HepG2 (cell line): ENCODE results near the gene FGL2. TPM values are rescaled to one million over a fixed set of nuclear protein-coding genes. Genes with fewer than 3 reads are reported as not detected.

ENCODE experiments used
- ATAC-seq: fragments of 200-7000 bp; cut with Tn5 transposase; 3 replicates; pipeline ENCODE4 v1.9.1; 2020; ENCODE audit warnings: mild to moderate bottlenecking, moderate library complexity
- Bru-seq: library from RNA; stranded (reverse); fragments of 400-500 nt; gene quantifications from one replicate; lab custom pipeline; 2021; lab: Mats Ljungman, UMichigan
- BruChase-seq, 2 experiments: library from RNA; stranded (reverse); fragments of 400-500 nt; gene quantifications; one replicate each; lab custom pipeline; 2021; lab: Mats Ljungman, UMichigan
- BruUV-seq: library from RNA; stranded (reverse); fragments of 400-500 nt; replicated peaks from 2 replicates; lab custom pipeline; 2021; lab: Mats Ljungman, UMichigan
- CTCF ChIA-PET: fragments of 300-600 bp; formaldehyde crosslinking; extraction: SDS; loops from one replicate; lab custom pipeline; 2021; ENCODE audit warnings: low total read pairs, inconsistent platforms, low intra/inter-chr PET ratio; lab: Yijun Ruan, JAX
- POLR2A ChIA-PET: fragments of 350-600 bp; sonication (Branson Sonifier 250); formaldehyde crosslinking; loops from one replicate; lab custom pipeline; 2020; ENCODE audit warnings: antibody characterized with exemption, inconsistent platforms; lab: Yijun Ruan, JAX
- DNase-seq: peaks from one replicate; pipeline ENCODE4 v3.0.0-alpha.2; 2015; ENCODE audit warnings: low spot score
- FAIRE-seq: peaks from 3 replicates; lab custom pipeline; 2011; peaks lifted over from hg19 to GRCh38; lab: Jason Lieb, UNC
- H2AFZ ChIP-seq: one replicate; pipeline ENCODE4 v1.6.1; 2011; ENCODE audit warnings: low read length, inconsistent platforms
- H3K27ac ChIP-seq: fragments of 300-600 bp; 3 replicates; pipeline ENCODE4 v1.8.0; 2011; ENCODE audit warnings: mixed run types, mild to moderate bottlenecking, mixed read lengths, low read length, inconsistent platforms; ENCODE audit not compliant: insufficient read depth; ENCODE audit errors: extremely low read length
- H3K27me3 ChIP-seq, 2 experiments: fragments of 200-600 bp in 1 of 2; 2 replicates in 1 of 2; 3 replicates in 1 of 2; pipeline versions ENCODE4 v1.6.0 to v1.8.0; 2011; ENCODE audit warnings: low read length in 2 of 2, mild to moderate bottlenecking in 2 of 2, moderate library complexity in 2 of 2, inconsistent platforms in 1 of 2; ENCODE audit not compliant: insufficient read depth in 2 of 2, control insufficient read depth in 1 of 2
- H3K36me3 ChIP-seq, 2 experiments: fragments of 200-600 bp in 1 of 2; replicated peaks in 1 of 2; 2 replicates in 1 of 2; 3 replicates in 1 of 2; pipeline versions ENCODE4 v1.5.1 to v1.8.0; 2011; ENCODE audit warnings: low read length in 2 of 2, inconsistent platforms in 1 of 2; ENCODE audit not compliant: insufficient read depth in 2 of 2, control insufficient read depth in 1 of 2
- H3K4me1 ChIP-seq: 2 replicates; pipeline ENCODE4 v1.5.1; 2012; ENCODE audit warnings: low read length, inconsistent platforms; ENCODE audit not compliant: insufficient read depth
- H3K4me2 ChIP-seq: 2 replicates; pipeline ENCODE4 v1.6.0; 2011; ENCODE audit warnings: low read depth, low read length, inconsistent platforms
- H3K4me3 ChIP-seq, 3 experiments: fragments of 200-600 bp in 1 of 3; sonication (generic), shearing (Covaris generic) in 1 of 3; replicated peaks in 1 of 3; 2 replicates each; pipeline ENCODE4 v1.5.1; 2011 to 2016; ENCODE audit warnings: low read length in 3 of 3, inconsistent platforms in 2 of 3, low read depth in 2 of 3, mild to moderate bottlenecking in 2 of 3, control low read depth in 1 of 3, mixed read lengths in 1 of 3; ENCODE audit not compliant: insufficient read depth in 1 of 3
- H3K79me2 ChIP-seq: one replicate; pipeline ENCODE4 v1.6.1; 2011; ENCODE audit warnings: low read length, inconsistent platforms; ENCODE audit not compliant: insufficient read depth
- H3K9ac ChIP-seq: 2 replicates; pipeline ENCODE4 v1.6.0; 2011; ENCODE audit warnings: mild to moderate bottlenecking, low read depth, low read length, inconsistent platforms; ENCODE audit not compliant: insufficient read depth
- H3K9me3 ChIP-seq: 2 replicates; pipeline ENCODE4 v1.5.1; 2012; ENCODE audit warnings: mild to moderate bottlenecking, low read length
- H4K20me1 ChIP-seq: 2 replicates; pipeline ENCODE4 v1.6.0; 2011; ENCODE audit warnings: inconsistent platforms, mild to moderate bottlenecking, low read length, moderate library complexity; ENCODE audit not compliant: insufficient read depth
- CHD2 ChIP-seq: IDR thresholded peaks from 2 replicates; pipeline ENCODE4 v1.6.1; 2011; ENCODE audit warnings: low read depth, low read length, improper control_type of control experiment
- HHEX ChIP-seq: IDR thresholded peaks from 2 replicates; pipeline ENCODE4 v1.6.1; 2016; ENCODE audit warnings: control low read depth
- HIVEP1 ChIP-seq: sonication (generic); formaldehyde crosslinking; IDR thresholded peaks from 2 replicates; pipeline ENCODE4 v1.4.0; 2020; ENCODE audit warnings: mild to moderate bottlenecking, missing genetic modification reagents
- ISX ChIP-seq: sonication (generic); formaldehyde crosslinking; conservative IDR thresholded peaks from 2 replicates; pipeline ENCODE4 v1.5.0; 2020; ENCODE audit warnings: missing genetic modification reagents
- NFKB2 ChIP-seq: sonication (generic); formaldehyde crosslinking; IDR thresholded peaks from 2 replicates; pipeline ENCODE4 v1.4.0; 2020; ENCODE audit warnings: missing genetic modification reagents, borderline replicate concordance
- NFYC ChIP-seq: IDR thresholded peaks from 2 replicates; pipeline ENCODE4 v1.6.1; 2016; ENCODE audit warnings: missing genetic modification reagents, missing compliant biosample characterization
- POLR2G ChIP-seq: fragments of 200-400 bp; formaldehyde crosslinking; IDR thresholded peaks from 2 replicates; pipeline ENCODE4 v1.6.1; 2018; ENCODE audit warnings: mild to moderate bottlenecking, low read depth, low read length, moderate library complexity
- PRDM4 ChIP-seq: sonication (generic); formaldehyde crosslinking; IDR thresholded peaks from 2 replicates; pipeline ENCODE4 v1.9.0; 2021; ENCODE audit warnings: missing genetic modification reagents, borderline replicate concordance
- RAD21 ChIP-seq: fragments of 450-650 bp; formaldehyde crosslinking; IDR thresholded peaks from 2 replicates; pipeline ENCODE4 v1.5.0; 2020; ENCODE audit warnings: mild to moderate bottlenecking
- RFX5 ChIP-seq: IDR thresholded peaks from 2 replicates; pipeline ENCODE4 v1.6.1; 2011; ENCODE audit warnings: low read depth, low read length, improper control_type of control experiment
- TBX2 ChIP-seq: sonication (generic); formaldehyde crosslinking; IDR thresholded peaks from 2 replicates; pipeline ENCODE4 v1.5.0; 2020; ENCODE audit warnings: missing genetic modification reagents, mild to moderate bottlenecking, borderline replicate concordance
- YEATS4 ChIP-seq: sonication (generic); formaldehyde crosslinking; IDR thresholded peaks from 2 replicates; pipeline ENCODE4 v1.4.0; 2020; ENCODE audit warnings: missing genetic modification reagents, borderline replicate concordance
- ZFY ChIP-seq: sonication (generic); formaldehyde crosslinking; IDR thresholded peaks from 2 replicates; pipeline ENCODE4 v1.4.0; 2020; ENCODE audit warnings: missing genetic modification reagents
- ZNF549 ChIP-seq: sonication (generic); formaldehyde crosslinking; IDR thresholded peaks from 2 replicates; pipeline ENCODE4 v1.5.0; 2020; ENCODE audit warnings: missing genetic modification reagents
- ZNF746 ChIP-seq: sonication (generic); formaldehyde crosslinking; IDR thresholded peaks from 2 replicates; pipeline ENCODE4 v1.8.0; 2022; ENCODE audit warnings: mild to moderate bottlenecking, missing genetic modification reagents
- ZSCAN22 ChIP-seq: sonication (generic); formaldehyde crosslinking; IDR thresholded peaks from 2 replicates; pipeline ENCODE4 v1.4.0; 2020; ENCODE audit warnings: mild to moderate bottlenecking, missing genetic modification reagents
- WGBS: methylation state at CpG from one replicate; pipeline ENCODE4 v1.1.6; 2017; ENCODE audit warnings: low lambda C conversion rate; 5-methylcytosine and 5-hydroxymethylcytosine counted together
- in situ Hi-C: cut with HindIII; loops from 2 replicates; pipeline ENCODE4 v1.10.0; 2017; ENCODE audit warnings: low pct_unique_long_range_greater_than_20kb; ENCODE audit not compliant: extremely low pct_ligation_motif_present
- intact Hi-C: fragments of 100-400 bp; cut with micrococcal nuclease; formaldehyde crosslinking; loops from one replicate; pipeline ENCODE4 v1.10.0; 2022; ENCODE audit not compliant: unreplicated experiment
- long read RNA-seq, 2 experiments: library from RNA in 1 of 2; library from polyadenylated mRNA in 1 of 2; stranded (forward) in 1 of 2; unstranded in 1 of 2; transcript quantifications; one replicate each; pipeline ENCODE4 v2.0.0, GENCODE V29; 2019 to 2022
- polyA minus RNA-seq, 3 experiments: library from RNA; depleted of rRNA, polyadenylated mRNA; stranded (reverse); fragments of >200 nt; gene quantifications; 2 replicates each; pipeline ENCODE4 v1.2.3, GENCODE V29; 2011; ENCODE audit warnings: low replicate concordance in 1 of 3
- polyA plus RNA-seq, 8 experiments: library from polyadenylated mRNA; depleted of rRNA in 3 of 8; stranded (reverse) in 7 of 8; unstranded in 1 of 8; fragments of >200 nt; fragmentation: Illumina TruSeq in 4 of 8; extraction: Trizol in 4 of 8; gene quantifications; 2 replicates each; pipeline versions ENCODE4 v1.2.1 to v1.2.3, GENCODE V29; 2011 to 2016; ENCODE audit warnings: low read depth in 4 of 8, missing spikeins in 1 of 8, mixed read lengths in 1 of 8; ENCODE audit not compliant: insufficient read depth in 1 of 8
- total RNA-seq, 5 experiments: library from RNA; depleted of rRNA; stranded (reverse); fragments of >200 nt; fragmentation: Illumina TruSeq; extraction: Trizol; gene quantifications; 2 replicates each; pipeline ENCODE4 v1.2.3, GENCODE V29; 2016; ENCODE audit warnings: low read depth in 1 of 5
- TF ChIP-seq, protein P1 (sequence below): IDR thresholded peaks from 2 replicates; pipeline ENCODE4 v1.6.1; 2016; ENCODE audit warnings: low read depth

FGL2 gene
- total RNA-seq (2016; rRNA removed; fragmentation: Illumina TruSeq; extraction: Trizol) = 0.08 and 0.15 TPM in 2 replicates
- total RNA-seq (2016; cell fraction: cytosol; rRNA removed; fragmentation: Illumina TruSeq; extraction: Trizol; ENCODE audit: low read depth) = not detected in 2 replicates
- total RNA-seq (2016; cell fraction: insoluble cytoplasmic fraction; rRNA removed; fragmentation: Illumina TruSeq; extraction: Trizol) = 0.11 and 0.16 TPM in 2 replicates
- 0.03 and 0.06 TPM in 2 replicates for total RNA-seq (2016; cell fraction: membrane; rRNA removed; fragmentation: Illumina TruSeq; extraction: Trizol)
- total RNA-seq (2016; cell fraction: nucleus; rRNA removed; fragmentation: Illumina TruSeq; extraction: Trizol) = 0.59 and 0.88 TPM in 2 replicates
- 0.04 and 0.08 TPM in 2 replicates for polyA plus RNA-seq (2011; rRNA removed)
- 0.01 and 0.03 TPM in 2 replicates for polyA plus RNA-seq (2011; cell fraction: cytosol; rRNA removed)
- polyA plus RNA-seq (2011; cell fraction: nucleus; rRNA removed) = 0.10 and 0.24 TPM in 2 replicates
- polyA plus RNA-seq (2012) = 0.13 and 0.34 TPM in 2 replicates
- polyA plus RNA-seq (2016; cell fraction: cytosol; fragmentation: Illumina TruSeq; extraction: Trizol; ENCODE audit: low read depth) = not detected in 2 replicates
- 0.15 TPM in 2 replicates for polyA plus RNA-seq (2016; cell fraction: insoluble cytoplasmic fraction; fragmentation: Illumina TruSeq; extraction: Trizol; ENCODE audit: low read depth)
- not detected in 2 replicates for polyA plus RNA-seq (2016; cell fraction: membrane; fragmentation: Illumina TruSeq; extraction: Trizol; ENCODE audit: low read depth)
- polyA plus RNA-seq (2016; cell fraction: nucleus; fragmentation: Illumina TruSeq; extraction: Trizol; ENCODE audit: insufficient read depth, low read depth) = 0.31 and 0.48 TPM in 2 replicates
- polyA minus RNA-seq (2011; rRNA and poly(A)+ RNA removed; ENCODE audit: low replicate concordance) = not detected in 2 replicates
- polyA minus RNA-seq (2011; cell fraction: cytosol; rRNA and poly(A)+ RNA removed) = not detected in 2 replicates
- polyA minus RNA-seq (2011; cell fraction: nucleus; rRNA and poly(A)+ RNA removed) = 0.39 and 1.1 TPM in 2 replicates
- percentile 37 among the genes with signal in this experiment for Bru-seq, nascent RNA
- BruChase-seq, experiment 1, labeled RNA remaining after a 6-hour chase = percentile 29 among the genes with signal in this experiment
- BruChase-seq, experiment 2, labeled RNA remaining after a 2-hour chase = percentile 47 among the genes with signal in this experiment
- long read RNA-seq, experiment 1 = 0 reads
- long read RNA-seq, experiment 2 = 0 reads

DNA sequence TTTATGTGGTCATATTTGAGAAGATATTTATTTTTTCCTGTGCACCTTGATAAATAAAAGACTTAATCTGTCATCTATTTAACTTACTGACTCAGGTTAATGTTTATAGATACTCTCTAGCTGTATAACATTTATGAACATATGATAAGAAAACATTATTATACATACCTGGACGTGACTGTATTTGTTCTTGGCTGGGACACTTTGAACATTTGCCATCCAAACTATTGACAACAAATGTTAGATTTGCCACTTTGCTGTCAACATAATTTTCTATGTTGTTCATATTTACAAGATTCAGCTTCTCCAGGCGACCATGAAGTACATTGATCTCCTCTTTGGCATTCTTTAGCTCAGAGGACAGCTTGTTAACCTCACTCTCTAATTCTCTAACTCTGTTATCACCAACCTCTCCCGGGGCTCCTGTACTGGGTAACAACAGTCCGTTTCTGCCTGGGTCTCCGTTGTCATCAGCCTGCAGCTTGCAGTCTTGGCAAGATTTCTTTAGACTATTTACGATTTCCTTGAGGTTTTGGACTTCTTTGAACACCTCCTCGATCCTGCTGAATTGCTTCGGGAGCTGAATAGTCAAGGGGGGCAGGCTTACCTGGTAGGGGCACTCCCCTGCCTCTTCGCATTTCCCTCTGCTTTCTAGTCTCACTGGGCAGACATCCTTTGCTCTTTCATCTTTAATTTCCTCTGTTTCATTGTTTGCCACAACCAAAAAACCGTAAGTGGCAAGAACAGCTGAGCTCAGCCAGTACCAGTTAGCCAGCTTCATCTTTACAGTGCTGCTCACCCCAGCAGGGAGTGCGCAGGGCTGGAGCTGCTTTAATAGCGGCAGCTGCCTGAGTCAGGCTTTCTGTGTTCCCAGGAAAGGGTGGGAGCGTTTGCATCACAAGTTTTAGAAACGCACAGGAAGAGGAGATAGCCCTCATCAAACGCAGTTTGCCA lies at the start of gene FGL2:
Gene FGL2, minus strand, starts transcription at position 807 of the 954 bp plus-strand sequence. Its CDS starts 26 bp downstream, at position 781.
- CTCF ChIA-PET = no interaction called here
- Histone ChIP-seq H3K27me3 (no peaks in the 10 kb centered on the region), H3K9me3 (no peaks in the 10 kb centered on the region), H3K9ac (no peak within 1 kb of the TSS), H3K79me2 (no peaks in the 10 kb centered on the region), H3K36me3 (no peaks in the 10 kb centered on the region), H3K4me2 (no peak within 1 kb of the TSS), H3K4me3 (no peak within 1 kb of the TSS), H3K27ac (no peak within 1 kb of the TSS), H4K20me1 (no peaks in the 10 kb centered on the region), H3K4me1 (peaks cover 13% of the 10 kb centered on the region), H2AFZ (no peak within 1 kb of the TSS)
- DNase-seq (no peak), ATAC-seq (no peak), FAIRE-seq (no peak)
- POLR2A ChIA-PET = no interaction called here
- intact Hi-C loops = no loop called here
- WGBS = 81% methylated on average over 15 of the region's 15 CpGs
- in situ Hi-C loops = no loop called here
- BruUV-seq = no TSS peak
- TF ChIP-seq, protein P1, sequence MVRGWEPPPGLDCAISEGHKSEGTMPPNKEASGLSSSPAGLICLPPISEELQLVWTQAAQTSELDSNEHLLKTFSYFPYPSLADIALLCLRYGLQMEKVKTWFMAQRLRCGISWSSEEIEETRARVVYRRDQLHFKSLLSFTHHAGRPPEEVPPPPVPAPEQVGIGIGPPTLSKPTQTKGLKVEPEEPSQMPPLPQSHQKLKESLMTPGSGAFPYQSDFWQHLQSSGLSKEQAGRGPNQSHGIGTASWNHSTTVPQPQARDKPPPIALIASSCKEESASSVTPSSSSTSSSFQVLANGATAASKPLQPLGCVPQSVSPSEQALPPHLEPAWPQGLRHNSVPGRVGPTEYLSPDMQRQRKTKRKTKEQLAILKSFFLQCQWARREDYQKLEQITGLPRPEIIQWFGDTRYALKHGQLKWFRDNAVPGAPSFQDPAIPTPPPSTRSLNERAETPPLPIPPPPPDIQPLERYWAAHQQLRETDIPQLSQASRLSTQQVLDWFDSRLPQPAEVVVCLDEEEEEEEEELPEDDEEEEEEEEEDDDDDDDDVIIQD (CRISPR knock-in tag) = no peak
- TF ChIP-seq YEATS4 (no peak), ZSCAN22 (CRISPR knock-in tag) (no peak), HIVEP1 (CRISPR knock-in tag) (no peak), TBX2 (CRISPR knock-in tag) (no peak), CHD2 (no peak), POLR2G (no peak), RAD21 (CRISPR knock-in tag) (no peak), ZNF549 (CRISPR knock-in tag) (no peak), RFX5 (no peak), ZFY (CRISPR knock-in tag) (no peak), HHEX (CRISPR knock-in tag) (no peak), NFYC (CRISPR knock-in tag) (no peak), NFKB2 (CRISPR knock-in tag) (no peak), ZNF746 (CRISPR knock-in tag) (no peak), PRDM4 (CRISPR knock-in tag) (no peak), ISX (CRISPR knock-in tag) (no peak)
